Measurements from ENCODE around the gene RAI2. TPM values are rescaled to one million over a fixed set of nuclear protein-coding genes. Genes with fewer than 3 reads are reported as not detected.
A peak's percentile ranks its signal among the peaks of the same experiment; 100 is the strongest.

RAI2 gene
- total RNA-seq, 1 experiment from 2014 or later, result 0.77 TPM

DNA sequence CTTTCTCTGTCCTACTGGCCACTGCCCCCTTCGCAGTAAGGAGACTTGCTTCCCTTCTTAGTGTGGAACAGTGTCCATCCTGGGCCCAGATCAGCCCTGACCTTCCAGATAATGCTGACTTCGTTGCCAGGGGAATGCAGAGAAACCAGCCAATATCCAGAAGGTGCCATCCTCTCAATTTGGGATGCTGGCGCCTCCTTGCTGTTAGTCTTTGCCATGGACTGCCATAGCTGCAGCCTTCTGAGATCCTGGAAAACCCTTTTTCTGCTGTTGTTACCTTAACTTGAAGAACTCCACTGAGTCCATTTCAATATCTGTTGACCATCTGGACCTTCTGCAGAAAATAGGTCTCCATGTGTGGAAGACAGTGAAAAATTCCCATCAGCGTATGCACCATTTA, 21.8 kb downstream of the RAI2 start:
- ATAC-seq, result peak; percentile 44; the same call in 1 of the 2 replicates
- no peak for TF ChIP-seq SOX15 (CRISPR knock-in tag; IDR thresholded peaks at IDR 0.05)
- TF ChIP-seq, protein P1, sequence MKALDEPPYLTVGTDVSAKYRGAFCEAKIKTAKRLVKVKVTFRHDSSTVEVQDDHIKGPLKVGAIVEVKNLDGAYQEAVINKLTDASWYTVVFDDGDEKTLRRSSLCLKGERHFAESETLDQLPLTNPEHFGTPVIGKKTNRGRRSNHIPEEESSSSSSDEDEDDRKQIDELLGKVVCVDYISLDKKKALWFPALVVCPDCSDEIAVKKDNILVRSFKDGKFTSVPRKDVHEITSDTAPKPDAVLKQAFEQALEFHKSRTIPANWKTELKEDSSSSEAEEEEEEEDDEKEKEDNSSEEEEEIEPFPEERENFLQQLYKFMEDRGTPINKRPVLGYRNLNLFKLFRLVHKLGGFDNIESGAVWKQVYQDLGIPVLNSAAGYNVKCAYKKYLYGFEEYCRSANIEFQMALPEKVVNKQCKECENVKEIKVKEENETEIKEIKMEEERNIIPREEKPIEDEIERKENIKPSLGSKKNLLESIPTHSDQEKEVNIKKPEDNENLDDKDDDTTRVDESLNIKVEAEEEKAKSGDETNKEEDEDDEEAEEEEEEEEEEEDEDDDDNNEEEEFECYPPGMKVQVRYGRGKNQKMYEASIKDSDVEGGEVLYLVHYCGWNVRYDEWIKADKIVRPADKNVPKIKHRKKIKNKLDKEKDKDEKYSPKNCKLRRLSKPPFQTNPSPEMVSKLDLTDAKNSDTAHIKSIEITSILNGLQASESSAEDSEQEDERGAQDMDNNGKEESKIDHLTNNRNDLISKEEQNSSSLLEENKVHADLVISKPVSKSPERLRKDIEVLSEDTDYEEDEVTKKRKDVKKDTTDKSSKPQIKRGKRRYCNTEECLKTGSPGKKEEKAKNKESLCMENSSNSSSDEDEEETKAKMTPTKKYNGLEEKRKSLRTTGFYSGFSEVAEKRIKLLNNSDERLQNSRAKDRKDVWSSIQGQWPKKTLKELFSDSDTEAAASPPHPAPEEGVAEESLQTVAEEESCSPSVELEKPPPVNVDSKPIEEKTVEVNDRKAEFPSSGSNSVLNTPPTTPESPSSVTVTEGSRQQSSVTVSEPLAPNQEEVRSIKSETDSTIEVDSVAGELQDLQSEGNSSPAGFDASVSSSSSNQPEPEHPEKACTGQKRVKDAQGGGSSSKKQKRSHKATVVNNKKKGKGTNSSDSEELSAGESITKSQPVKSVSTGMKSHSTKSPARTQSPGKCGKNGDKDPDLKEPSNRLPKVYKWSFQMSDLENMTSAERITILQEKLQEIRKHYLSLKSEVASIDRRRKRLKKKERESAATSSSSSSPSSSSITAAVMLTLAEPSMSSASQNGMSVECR (CRISPR knock-in tag; IDR thresholded peaks at IDR 0.05; ENCODE audit: borderline replicate concordance), result no peak
- no peak for TF ChIP-seq CREB1 (CRISPR knock-in tag; IDR thresholded peaks at IDR 0.05)
- TF ChIP-seq, protein P2, sequence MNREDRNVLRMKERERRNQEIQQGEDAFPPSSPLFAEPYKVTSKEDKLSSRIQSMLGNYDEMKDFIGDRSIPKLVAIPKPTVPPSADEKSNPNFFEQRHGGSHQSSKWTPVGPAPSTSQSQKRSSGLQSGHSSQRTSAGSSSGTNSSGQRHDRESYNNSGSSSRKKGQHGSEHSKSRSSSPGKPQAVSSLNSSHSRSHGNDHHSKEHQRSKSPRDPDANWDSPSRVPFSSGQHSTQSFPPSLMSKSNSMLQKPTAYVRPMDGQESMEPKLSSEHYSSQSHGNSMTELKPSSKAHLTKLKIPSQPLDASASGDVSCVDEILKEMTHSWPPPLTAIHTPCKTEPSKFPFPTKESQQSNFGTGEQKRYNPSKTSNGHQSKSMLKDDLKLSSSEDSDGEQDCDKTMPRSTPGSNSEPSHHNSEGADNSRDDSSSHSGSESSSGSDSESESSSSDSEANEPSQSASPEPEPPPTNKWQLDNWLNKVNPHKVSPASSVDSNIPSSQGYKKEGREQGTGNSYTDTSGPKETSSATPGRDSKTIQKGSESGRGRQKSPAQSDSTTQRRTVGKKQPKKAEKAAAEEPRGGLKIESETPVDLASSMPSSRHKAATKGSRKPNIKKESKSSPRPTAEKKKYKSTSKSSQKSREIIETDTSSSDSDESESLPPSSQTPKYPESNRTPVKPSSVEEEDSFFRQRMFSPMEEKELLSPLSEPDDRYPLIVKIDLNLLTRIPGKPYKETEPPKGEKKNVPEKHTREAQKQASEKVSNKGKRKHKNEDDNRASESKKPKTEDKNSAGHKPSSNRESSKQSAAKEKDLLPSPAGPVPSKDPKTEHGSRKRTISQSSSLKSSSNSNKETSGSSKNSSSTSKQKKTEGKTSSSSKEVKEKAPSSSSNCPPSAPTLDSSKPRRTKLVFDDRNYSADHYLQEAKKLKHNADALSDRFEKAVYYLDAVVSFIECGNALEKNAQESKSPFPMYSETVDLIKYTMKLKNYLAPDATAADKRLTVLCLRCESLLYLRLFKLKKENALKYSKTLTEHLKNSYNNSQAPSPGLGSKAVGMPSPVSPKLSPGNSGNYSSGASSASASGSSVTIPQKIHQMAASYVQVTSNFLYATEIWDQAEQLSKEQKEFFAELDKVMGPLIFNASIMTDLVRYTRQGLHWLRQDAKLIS (CRISPR knock-in tag; IDR thresholded peaks at IDR 0.05; ENCODE audit: borderline replicate concordance), result no peak
- no peak for TF ChIP-seq TP53 (CRISPR knock-in tag; IDR thresholded peaks at IDR 0.05)
- no peak for TF ChIP-seq TEAD4 (CRISPR knock-in tag; IDR thresholded peaks at IDR 0.05)
- TF ChIP-seq ZMAT4 (CRISPR knock-in tag; IDR thresholded peaks at IDR 0.05), result no peak
- no peaks in the 10 kb centered on the region for H3K9me3 Mint-ChIP-seq
- peak; percentile 16 for DNase-seq (ENCODE audit: low spot score)
- no peak overlapping the region for H3K27ac Mint-ChIP-seq
- H3K36me3 Mint-ChIP-seq, result no peaks in the 10 kb centered on the region
- no peaks in the 10 kb centered on the region for H3K27me3 Mint-ChIP-seq (ENCODE audit: low read depth)
- H3K4me1 Mint-ChIP-seq, result peaks cover 12% of the 10 kb centered on the region
- ChIA-PET CTCF (interaction anchor here (0.8 to 1.5 kb wide), 7 partner anchors 9 to 71 kb away, joined by 3 to 10 read pairs (median 3); no protein-coding TSS in a partner anchor), POLR2A (no interaction called here)
- no peak overlapping the region for H3K4me3 Mint-ChIP-seq

- H3K27me3 Mint-ChIP-seq (ENCODE audit: low read depth), result no peaks in the 10 kb centered on the region
- H3K9me3 Mint-ChIP-seq, result no peaks in the 10 kb centered on the region
- H3K4me1 Mint-ChIP-seq, result peaks cover 22% of the 10 kb centered on the region
- DNase-seq (ENCODE audit: low spot score), result no peak
- no peak overlapping the region for H3K4me3 Mint-ChIP-seq
- ChIA-PET CTCF (interaction anchor here (1.8 kb wide), 1 partner anchor 24 kb away, joined by 5 read pairs; no protein-coding TSS in a partner anchor), POLR2A (no interaction called here)
- H3K27ac Mint-ChIP-seq, result no peak overlapping the region
- no peaks in the 10 kb centered on the region for H3K36me3 Mint-ChIP-seq
- no peak for ATAC-seq
- no peak for TF ChIP-seq GTF2I (CRISPR knock-in tag; conservative IDR thresholded peaks at IDR 0.05)
- no peak for TF ChIP-seq ETV6 (CRISPR knock-in tag; IDR thresholded peaks at IDR 0.05)
- TF ChIP-seq PREB (CRISPR knock-in tag; IDR thresholded peaks at IDR 0.05; ENCODE audit: borderline replicate concordance), result no peak
- no peak for TF ChIP-seq ZNF671 (CRISPR knock-in tag; IDR thresholded peaks at IDR 0.05)
- no peak for TF ChIP-seq TEAD1 (CRISPR knock-in tag; IDR thresholded peaks at IDR 0.05)
- TF ChIP-seq, protein P3, sequence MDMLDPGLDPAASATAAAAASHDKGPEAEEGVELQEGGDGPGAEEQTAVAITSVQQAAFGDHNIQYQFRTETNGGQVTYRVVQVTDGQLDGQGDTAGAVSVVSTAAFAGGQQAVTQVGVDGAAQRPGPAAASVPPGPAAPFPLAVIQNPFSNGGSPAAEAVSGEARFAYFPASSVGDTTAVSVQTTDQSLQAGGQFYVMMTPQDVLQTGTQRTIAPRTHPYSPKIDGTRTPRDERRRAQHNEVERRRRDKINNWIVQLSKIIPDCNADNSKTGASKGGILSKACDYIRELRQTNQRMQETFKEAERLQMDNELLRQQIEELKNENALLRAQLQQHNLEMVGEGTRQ (CRISPR knock-in tag; IDR thresholded peaks at IDR 0.05), result no peak
- TF ChIP-seq, protein P4, sequence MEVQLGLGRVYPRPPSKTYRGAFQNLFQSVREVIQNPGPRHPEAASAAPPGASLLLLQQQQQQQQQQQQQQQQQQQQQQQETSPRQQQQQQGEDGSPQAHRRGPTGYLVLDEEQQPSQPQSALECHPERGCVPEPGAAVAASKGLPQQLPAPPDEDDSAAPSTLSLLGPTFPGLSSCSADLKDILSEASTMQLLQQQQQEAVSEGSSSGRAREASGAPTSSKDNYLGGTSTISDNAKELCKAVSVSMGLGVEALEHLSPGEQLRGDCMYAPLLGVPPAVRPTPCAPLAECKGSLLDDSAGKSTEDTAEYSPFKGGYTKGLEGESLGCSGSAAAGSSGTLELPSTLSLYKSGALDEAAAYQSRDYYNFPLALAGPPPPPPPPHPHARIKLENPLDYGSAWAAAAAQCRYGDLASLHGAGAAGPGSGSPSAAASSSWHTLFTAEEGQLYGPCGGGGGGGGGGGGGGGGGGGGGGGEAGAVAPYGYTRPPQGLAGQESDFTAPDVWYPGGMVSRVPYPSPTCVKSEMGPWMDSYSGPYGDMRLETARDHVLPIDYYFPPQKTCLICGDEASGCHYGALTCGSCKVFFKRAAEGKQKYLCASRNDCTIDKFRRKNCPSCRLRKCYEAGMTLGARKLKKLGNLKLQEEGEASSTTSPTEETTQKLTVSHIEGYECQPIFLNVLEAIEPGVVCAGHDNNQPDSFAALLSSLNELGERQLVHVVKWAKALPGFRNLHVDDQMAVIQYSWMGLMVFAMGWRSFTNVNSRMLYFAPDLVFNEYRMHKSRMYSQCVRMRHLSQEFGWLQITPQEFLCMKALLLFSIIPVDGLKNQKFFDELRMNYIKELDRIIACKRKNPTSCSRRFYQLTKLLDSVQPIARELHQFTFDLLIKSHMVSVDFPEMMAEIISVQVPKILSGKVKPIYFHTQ (CRISPR knock-in tag; IDR thresholded peaks at IDR 0.05), result no peak
- TF ChIP-seq FOXP4 (CRISPR knock-in tag; IDR thresholded peaks at IDR 0.05), result no peak
- TF ChIP-seq, protein P5, sequence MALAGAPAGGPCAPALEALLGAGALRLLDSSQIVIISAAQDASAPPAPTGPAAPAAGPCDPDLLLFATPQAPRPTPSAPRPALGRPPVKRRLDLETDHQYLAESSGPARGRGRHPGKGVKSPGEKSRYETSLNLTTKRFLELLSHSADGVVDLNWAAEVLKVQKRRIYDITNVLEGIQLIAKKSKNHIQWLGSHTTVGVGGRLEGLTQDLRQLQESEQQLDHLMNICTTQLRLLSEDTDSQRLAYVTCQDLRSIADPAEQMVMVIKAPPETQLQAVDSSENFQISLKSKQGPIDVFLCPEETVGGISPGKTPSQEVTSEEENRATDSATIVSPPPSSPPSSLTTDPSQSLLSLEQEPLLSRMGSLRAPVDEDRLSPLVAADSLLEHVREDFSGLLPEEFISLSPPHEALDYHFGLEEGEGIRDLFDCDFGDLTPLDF (CRISPR knock-in tag; IDR thresholded peaks at IDR 0.05), result no peak
These were observed 24.3 kb downstream of the RAI2 start for GRCh38 chrX:17836830-17837229.
